ENCODE measurements around the gene CD5L.

CD5L gene

GRCh38 chr1:157841708-157842107 is at the start of gene CD5L:
CD5L (minus strand) TSS chr1:157841808; CDS start chr1:157841701, 107 bp downstream.
- no peak within 1 kb of the TSS for H3K27ac ChIP-seq
- no peak for DNase-seq (ENCODE audit: low spot score)
- no peak for TF ChIP-seq CTCF (IDR thresholded peaks at IDR 0.05)
- H3K4me3 ChIP-seq: no peak within 1 kb of the TSS

- TF ChIP-seq CTCF (IDR thresholded peaks at IDR 0.05): no peak
- H3K27ac ChIP-seq: no peak overlapping the region
- DNase-seq (ENCODE audit: low spot score): no peak
- no peak overlapping the region for H3K4me3 ChIP-seq
These were observed 41.0 kb upstream of the CD5L start for GRCh38 chr1:157882580-157882979.

- Histone ChIP-seq H3K27ac (no peak overlapping the region), H3K4me3 (no peak overlapping the region)
- TF ChIP-seq CTCF (IDR thresholded peaks at IDR 0.05): no peak
- no peak for DNase-seq (ENCODE audit: low spot score)
These were observed 39.0 kb upstream of the CD5L start for GRCh38 chr1:157880621-157881020.

- no peak for DNase-seq (ENCODE audit: low spot score)
- no peak overlapping the region for H3K27ac ChIP-seq
- TF ChIP-seq CTCF (IDR thresholded peaks at IDR 0.05): no peak
- H3K4me3 ChIP-seq: no peak overlapping the region
These were observed 36.5 kb upstream of the CD5L start for GRCh38 chr1:157878059-157878458.

GRCh38 chr1:157870490-157870889 is 28.9 kb upstream of the CD5L start:
- Histone ChIP-seq H3K4me3 (no peak overlapping the region), H3K27ac (no peak overlapping the region)
- DNase-seq (ENCODE audit: low spot score): no peak
- no peak for TF ChIP-seq CTCF (IDR thresholded peaks at IDR 0.05)

GRCh38 chr1:157868654-157869053 is 27.0 kb upstream of the CD5L start:
- no peak for TF ChIP-seq CTCF (IDR thresholded peaks at IDR 0.05)

GRCh38 chr1:157862114-157863070 is 20.8 kb upstream of the CD5L start:
- TF ChIP-seq CTCF (IDR thresholded peaks at IDR 0.05): no peak
- Histone ChIP-seq H3K4me3 (no peak overlapping the region), H3K27ac (no peak overlapping the region)
- DNase-seq (ENCODE audit: low spot score): no peak

More at GRCh38 chr1:157868654-157869053, 27.0 kb upstream of the CD5L start:
- no peak overlapping the region for H3K27ac ChIP-seq
- no peak overlapping the region for H3K4me3 ChIP-seq
- DNase-seq (ENCODE audit: low spot score): no peak

Measured in coronary artery (tissue), 2 donors.